GM12864 (cell line): ENCODE data around the gene AFDN.

Experiments
- DNase-seq: peaks from one replicate; pipeline ENCODE4 v3.0.0-alpha.2; 2011; ENCODE audit warnings: low read depth
- H3K4me3 ChIP-seq: 2 replicates; pipeline ENCODE4 v1.5.1; 2011; ENCODE audit warnings: mild to moderate bottlenecking, low read depth, low read length, control low read depth
- TF ChIP-seq, protein P1 (sequence below): IDR thresholded peaks from 2 replicates; pipeline ENCODE4 v1.5.1; 2011; ENCODE audit warnings: low read depth, mild to moderate bottlenecking, moderate library complexity, low read length, control low read depth, inconsistent platforms; ENCODE audit errors: missing control alignments

The AFDN gene, protein sequence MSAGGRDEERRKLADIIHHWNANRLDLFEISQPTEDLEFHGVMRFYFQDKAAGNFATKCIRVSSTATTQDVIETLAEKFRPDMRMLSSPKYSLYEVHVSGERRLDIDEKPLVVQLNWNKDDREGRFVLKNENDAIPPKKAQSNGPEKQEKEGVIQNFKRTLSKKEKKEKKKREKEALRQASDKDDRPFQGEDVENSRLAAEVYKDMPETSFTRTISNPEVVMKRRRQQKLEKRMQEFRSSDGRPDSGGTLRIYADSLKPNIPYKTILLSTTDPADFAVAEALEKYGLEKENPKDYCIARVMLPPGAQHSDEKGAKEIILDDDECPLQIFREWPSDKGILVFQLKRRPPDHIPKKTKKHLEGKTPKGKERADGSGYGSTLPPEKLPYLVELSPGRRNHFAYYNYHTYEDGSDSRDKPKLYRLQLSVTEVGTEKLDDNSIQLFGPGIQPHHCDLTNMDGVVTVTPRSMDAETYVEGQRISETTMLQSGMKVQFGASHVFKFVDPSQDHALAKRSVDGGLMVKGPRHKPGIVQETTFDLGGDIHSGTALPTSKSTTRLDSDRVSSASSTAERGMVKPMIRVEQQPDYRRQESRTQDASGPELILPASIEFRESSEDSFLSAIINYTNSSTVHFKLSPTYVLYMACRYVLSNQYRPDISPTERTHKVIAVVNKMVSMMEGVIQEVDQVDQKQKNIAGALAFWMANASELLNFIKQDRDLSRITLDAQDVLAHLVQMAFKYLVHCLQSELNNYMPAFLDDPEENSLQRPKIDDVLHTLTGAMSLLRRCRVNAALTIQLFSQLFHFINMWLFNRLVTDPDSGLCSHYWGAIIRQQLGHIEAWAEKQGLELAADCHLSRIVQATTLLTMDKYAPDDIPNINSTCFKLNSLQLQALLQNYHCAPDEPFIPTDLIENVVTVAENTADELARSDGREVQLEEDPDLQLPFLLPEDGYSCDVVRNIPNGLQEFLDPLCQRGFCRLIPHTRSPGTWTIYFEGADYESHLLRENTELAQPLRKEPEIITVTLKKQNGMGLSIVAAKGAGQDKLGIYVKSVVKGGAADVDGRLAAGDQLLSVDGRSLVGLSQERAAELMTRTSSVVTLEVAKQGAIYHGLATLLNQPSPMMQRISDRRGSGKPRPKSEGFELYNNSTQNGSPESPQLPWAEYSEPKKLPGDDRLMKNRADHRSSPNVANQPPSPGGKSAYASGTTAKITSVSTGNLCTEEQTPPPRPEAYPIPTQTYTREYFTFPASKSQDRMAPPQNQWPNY (N-terminal part only)

GRCh38 chr6:167826896-167827582 is at the start of gene AFDN:
Gene AFDN, plus strand, starts transcription at chr6:167826911. Its CDS starts 222 bp downstream, at chr6:167827133.
- DNase-seq: no peak
- H3K4me3 ChIP-seq: peak within 1 kb of the TSS; percentile 91
- TF ChIP-seq, protein P1, sequence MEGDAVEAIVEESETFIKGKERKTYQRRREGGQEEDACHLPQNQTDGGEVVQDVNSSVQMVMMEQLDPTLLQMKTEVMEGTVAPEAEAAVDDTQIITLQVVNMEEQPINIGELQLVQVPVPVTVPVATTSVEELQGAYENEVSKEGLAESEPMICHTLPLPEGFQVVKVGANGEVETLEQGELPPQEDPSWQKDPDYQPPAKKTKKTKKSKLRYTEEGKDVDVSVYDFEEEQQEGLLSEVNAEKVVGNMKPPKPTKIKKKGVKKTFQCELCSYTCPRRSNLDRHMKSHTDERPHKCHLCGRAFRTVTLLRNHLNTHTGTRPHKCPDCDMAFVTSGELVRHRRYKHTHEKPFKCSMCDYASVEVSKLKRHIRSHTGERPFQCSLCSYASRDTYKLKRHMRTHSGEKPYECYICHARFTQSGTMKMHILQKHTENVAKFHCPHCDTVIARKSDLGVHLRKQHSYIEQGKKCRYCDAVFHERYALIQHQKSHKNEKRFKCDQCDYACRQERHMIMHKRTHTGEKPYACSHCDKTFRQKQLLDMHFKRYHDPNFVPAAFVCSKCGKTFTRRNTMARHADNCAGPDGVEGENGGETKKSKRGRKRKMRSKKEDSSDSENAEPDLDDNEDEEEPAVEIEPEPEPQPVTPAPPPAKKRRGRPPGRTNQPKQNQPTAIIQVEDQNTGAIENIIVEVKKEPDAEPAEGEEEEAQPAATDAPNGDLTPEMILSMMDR: no peak

- TF ChIP-seq, protein P1: no peak
- H3K4me3 ChIP-seq: no peak overlapping the region
- DNase-seq: no peak
These were observed 48.1 kb upstream of the AFDN start for GRCh38 chr6:167778497-167779128.

GRCh38 chr6:167779129-167779992 is 47.4 kb upstream of the AFDN start:
- DNase-seq: no peak
- TF ChIP-seq, protein P1: no peak

DNA sequence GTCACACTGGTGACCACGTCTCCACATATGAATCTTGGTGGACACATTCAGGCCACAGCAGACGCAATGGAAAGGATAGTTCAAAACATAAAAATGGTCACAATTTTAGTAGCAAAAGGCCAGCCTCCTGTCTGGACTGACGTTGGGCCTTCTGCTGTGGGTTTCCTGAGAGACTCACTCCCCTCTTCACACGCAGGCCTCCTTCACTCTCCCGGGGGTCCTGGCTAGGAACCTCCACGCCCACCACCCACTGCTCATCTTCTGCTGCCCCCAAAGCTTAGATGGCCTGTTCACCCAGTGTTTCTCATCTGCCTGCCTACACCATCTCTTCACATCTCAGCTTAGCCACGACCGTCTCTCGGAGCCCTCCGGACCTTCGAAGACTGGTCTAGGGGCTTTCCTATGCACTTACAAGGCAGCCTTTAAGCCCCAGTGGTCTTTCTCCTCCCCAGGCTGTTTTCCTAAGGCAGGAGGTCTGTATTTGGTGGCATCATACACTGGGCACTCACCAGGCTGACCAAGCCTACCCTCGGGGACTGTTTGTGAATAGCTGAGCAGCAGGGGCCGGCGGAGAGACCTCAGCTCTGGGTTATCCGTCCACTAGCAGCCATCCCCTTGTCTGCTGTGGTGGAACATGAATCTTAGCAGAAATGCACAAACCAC is 46.6 kb upstream of the AFDN start:
- TF ChIP-seq, protein P1: no peak
- no peak overlapping the region for H3K4me3 ChIP-seq
- DNase-seq: no peak

More at GRCh38 chr6:167779129-167779992, 47.4 kb upstream of the AFDN start:
- no peak overlapping the region for H3K4me3 ChIP-seq

- TF ChIP-seq, protein P1: no peak
- no peak for DNase-seq
- H3K4me3 ChIP-seq: no peak overlapping the region
These were observed 45.5 kb upstream of the AFDN start for GRCh38 chr6:167781066-167781767.
